OCI-LY3 (cell line): Measurements from ENCODE around the gene OPCML.

Source experiments
- H2AFZ ChIP-seq: fragments of 200-600, 300-600 bp; shearing (Covaris generic); 2 replicates; pipeline ENCODE4 v1.6.0; 2014; ENCODE audit warnings: antibody characterized with exemption, low read depth, low read length
- H3K27ac ChIP-seq: fragments of 200-600, 300-600 bp; sonication (generic); 2 replicates; pipeline ENCODE4 v1.5.1; 2014; ENCODE audit warnings: mild to moderate bottlenecking, low read length, moderate library complexity, mixed read lengths
- H3K27me3 ChIP-seq: fragments of 200-600, 300-600 bp; sonication (generic); 2 replicates; pipeline ENCODE4 v1.6.1; 2014; ENCODE audit warnings: low read depth, low read length, mixed read lengths
- H3K36me3 ChIP-seq: fragments of 200-600, 300-600 bp; sonication (generic); replicated peaks from 2 replicates; pipeline ENCODE3; 2014; ENCODE audit warnings: low read depth, low read length, mixed read lengths
- H3K4me1 ChIP-seq: fragments of 300-600, 200-600 bp; sonication (generic); 2 replicates; pipeline ENCODE4 v1.6.1; 2014; ENCODE audit warnings: low read length, mixed read lengths
- H3K4me2 ChIP-seq: fragments of 200-600, 300-600 bp; sonication (generic); 2 replicates; pipeline ENCODE4 v1.6.1; 2014; ENCODE audit warnings: low read length, mixed read lengths
- H3K4me3 ChIP-seq: fragments of 300-600, 200-600 bp; sonication (generic); 2 replicates; pipeline ENCODE4 v1.5.1; 2014; ENCODE audit warnings: antibody characterized with exemption, mild to moderate bottlenecking, low read length, moderate library complexity
- H3K79me2 ChIP-seq: fragments of 300-600, 200-600 bp; shearing (Covaris generic); 2 replicates; pipeline ENCODE4 v1.6.1; 2014; ENCODE audit warnings: mild to moderate bottlenecking, low read length, mixed read lengths
- H3K9ac ChIP-seq: fragments of 300-600, 200-600 bp; shearing (Covaris generic); 2 replicates; pipeline ENCODE4 v1.6.0; 2014; ENCODE audit warnings: mild to moderate bottlenecking, low read length, moderate library complexity
- H3K9me3 ChIP-seq: fragments of 200-600, 300-600 bp; shearing (Covaris generic); 2 replicates; pipeline ENCODE4 v1.6.1; 2014; ENCODE audit warnings: low read length, mixed read lengths; ENCODE audit not compliant: insufficient read depth
- H4K20me1 ChIP-seq: fragments of 200-600, 300-600 bp; sonication (generic); 2 replicates; pipeline ENCODE4 v1.6.1; 2016; ENCODE audit warnings: low read length, mixed read lengths; ENCODE audit not compliant: insufficient read depth
- EZH2phosphoT487 ChIP-seq: fragments of 200-600 bp; shearing (Covaris generic); IDR thresholded peaks from 2 replicates; pipeline ENCODE4 v1.6.1; 2018; ENCODE audit warnings: antibody characterized with exemption, mixed run types, low read depth
- TF ChIP-seq, protein P1 (sequence below): fragments of 200-600, 300-600 bp; sonication (generic); IDR thresholded peaks from 2 replicates; pipeline ENCODE4 v1.5.1; 2014; ENCODE audit warnings: antibody characterized with exemption, low read length, low read depth

Gene OPCML

DNA sequence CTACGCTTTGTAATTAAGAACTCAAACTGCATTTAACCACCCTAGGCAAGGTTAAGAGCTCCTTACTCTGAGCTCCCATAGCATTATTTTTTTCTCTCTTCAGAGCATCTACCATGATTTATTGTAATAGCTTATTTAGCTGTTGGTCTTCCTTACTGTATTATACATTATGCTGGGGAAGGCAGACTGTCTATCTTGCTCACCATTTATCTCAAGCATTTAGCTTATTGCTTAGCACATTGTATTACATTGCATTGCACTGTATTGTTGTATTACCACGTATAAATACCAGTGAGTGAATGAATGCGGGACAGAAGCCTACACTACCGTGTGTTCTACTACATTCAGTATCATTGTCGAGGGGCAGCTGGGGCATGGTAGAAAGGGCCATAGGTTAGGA is 324.3 kb downstream of the OPCML start:
- no peaks in the 10 kb centered on the region for H3K36me3 ChIP-seq
- H4K20me1 ChIP-seq: no peaks in the 10 kb centered on the region
- no peaks in the 10 kb centered on the region for H3K9me3 ChIP-seq
- H3K9ac ChIP-seq: no peak overlapping the region
- H3K4me2 ChIP-seq: no peak overlapping the region
- no peak overlapping the region for H3K4me3 ChIP-seq
- H3K27me3 ChIP-seq: no peaks in the 10 kb centered on the region
- no peak overlapping the region for H2AFZ ChIP-seq
- TF ChIP-seq, protein P1, sequence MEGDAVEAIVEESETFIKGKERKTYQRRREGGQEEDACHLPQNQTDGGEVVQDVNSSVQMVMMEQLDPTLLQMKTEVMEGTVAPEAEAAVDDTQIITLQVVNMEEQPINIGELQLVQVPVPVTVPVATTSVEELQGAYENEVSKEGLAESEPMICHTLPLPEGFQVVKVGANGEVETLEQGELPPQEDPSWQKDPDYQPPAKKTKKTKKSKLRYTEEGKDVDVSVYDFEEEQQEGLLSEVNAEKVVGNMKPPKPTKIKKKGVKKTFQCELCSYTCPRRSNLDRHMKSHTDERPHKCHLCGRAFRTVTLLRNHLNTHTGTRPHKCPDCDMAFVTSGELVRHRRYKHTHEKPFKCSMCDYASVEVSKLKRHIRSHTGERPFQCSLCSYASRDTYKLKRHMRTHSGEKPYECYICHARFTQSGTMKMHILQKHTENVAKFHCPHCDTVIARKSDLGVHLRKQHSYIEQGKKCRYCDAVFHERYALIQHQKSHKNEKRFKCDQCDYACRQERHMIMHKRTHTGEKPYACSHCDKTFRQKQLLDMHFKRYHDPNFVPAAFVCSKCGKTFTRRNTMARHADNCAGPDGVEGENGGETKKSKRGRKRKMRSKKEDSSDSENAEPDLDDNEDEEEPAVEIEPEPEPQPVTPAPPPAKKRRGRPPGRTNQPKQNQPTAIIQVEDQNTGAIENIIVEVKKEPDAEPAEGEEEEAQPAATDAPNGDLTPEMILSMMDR: no peak
- no peak for TF ChIP-seq EZH2phosphoT487
- no peaks in the 10 kb centered on the region for H3K79me2 ChIP-seq
- H3K4me1 ChIP-seq: no peaks in the 10 kb centered on the region
- no peak overlapping the region for H3K27ac ChIP-seq

DNA sequence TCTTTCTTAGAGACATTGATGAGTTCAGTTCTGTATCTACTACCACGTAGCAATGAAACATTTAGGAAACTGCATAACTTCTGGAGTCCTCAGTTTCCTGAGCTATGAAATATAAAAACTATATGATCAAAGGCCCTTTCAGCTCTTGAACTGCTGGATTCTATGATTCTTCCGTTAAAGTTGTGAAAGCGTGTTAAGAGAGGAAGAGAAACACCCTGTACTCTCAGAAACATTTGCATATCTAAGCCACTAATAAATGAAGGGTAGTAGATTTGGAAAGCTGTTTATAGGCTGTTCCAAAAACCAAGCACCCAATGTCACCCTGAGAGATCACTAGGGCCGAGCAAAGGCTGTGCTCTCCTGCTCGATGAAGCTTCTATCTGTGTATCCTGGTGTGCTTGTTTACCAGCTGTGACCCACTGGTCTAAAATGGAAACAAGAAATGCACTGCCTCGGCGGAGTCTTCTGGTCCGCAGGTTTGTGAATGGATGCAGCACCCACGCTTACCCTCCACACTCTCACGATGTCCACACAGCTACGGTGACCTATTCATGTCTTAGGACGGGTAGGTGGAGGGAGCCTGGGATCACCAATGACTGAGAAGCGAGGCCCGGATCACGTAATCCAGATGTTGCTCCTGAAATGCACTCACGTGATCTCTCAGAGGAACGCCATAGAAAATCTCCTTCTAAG is 325.8 kb downstream of the OPCML start:
- Histone ChIP-seq H2AFZ (no peak overlapping the region), H3K4me1 (no peaks in the 10 kb centered on the region), H3K9ac (no peak overlapping the region), H3K4me3 (no peak overlapping the region), H3K36me3 (no peaks in the 10 kb centered on the region), H3K79me2 (no peaks in the 10 kb centered on the region), H4K20me1 (no peaks in the 10 kb centered on the region), H3K27ac (no peak overlapping the region), H3K4me2 (no peak overlapping the region), H3K9me3 (no peaks in the 10 kb centered on the region), H3K27me3 (no peaks in the 10 kb centered on the region)
- TF ChIP-seq, protein P1: no peak
- no peak for TF ChIP-seq EZH2phosphoT487

DNA sequence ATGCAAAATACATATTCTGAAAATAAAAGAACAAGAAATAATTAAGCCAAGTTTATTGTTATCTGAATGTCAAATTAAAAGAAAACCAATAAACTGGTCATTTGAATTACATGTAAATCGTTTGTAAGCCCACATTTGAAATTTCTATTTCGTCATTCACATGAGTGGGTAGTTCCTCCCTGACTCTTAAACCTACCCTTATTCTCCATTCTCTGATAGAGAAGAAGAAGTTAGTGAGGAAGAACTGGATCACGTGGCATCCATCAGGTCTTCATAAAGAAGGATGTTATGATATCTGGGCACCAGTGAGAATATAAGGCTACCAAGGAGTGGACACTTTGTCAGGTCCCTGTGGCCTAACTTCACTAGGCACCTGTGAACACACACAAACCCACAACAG is 328.1 kb downstream of the OPCML start:
- Histone ChIP-seq H3K4me3 (no peak overlapping the region), H3K36me3 (no peaks in the 10 kb centered on the region), H2AFZ (no peak overlapping the region), H3K4me1 (no peaks in the 10 kb centered on the region), H3K4me2 (no peak overlapping the region), H3K9me3 (no peaks in the 10 kb centered on the region), H3K9ac (no peak overlapping the region), H3K27ac (no peak overlapping the region), H3K27me3 (no peaks in the 10 kb centered on the region), H4K20me1 (no peaks in the 10 kb centered on the region), H3K79me2 (no peaks in the 10 kb centered on the region)
- TF ChIP-seq, protein P1: no peak
- no peak for TF ChIP-seq EZH2phosphoT487

DNA sequence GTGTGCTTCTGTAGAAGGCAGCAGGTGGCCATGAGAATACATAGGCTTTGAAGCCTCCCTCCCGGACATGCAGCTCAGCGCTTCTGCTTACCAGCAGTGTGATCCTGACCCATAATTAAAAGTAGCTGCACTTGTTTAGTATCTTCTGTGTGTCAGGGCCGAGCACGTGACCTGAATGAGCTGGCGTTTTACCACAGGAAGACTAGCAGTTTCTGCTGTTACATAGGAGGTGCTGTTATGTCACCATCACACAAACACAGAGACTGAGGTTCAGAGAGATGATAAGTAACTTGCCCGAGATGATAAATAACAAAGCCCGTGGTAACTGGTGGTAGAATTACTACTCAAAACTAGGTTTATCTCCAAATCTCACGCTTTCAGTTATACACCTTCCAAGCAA is 329.5 kb downstream of the OPCML start:
- Histone ChIP-seq H3K4me2 (no peak overlapping the region), H3K27ac (no peak overlapping the region), H3K79me2 (no peaks in the 10 kb centered on the region), H3K27me3 (no peaks in the 10 kb centered on the region), H4K20me1 (no peaks in the 10 kb centered on the region), H2AFZ (no peak overlapping the region), H3K9me3 (no peaks in the 10 kb centered on the region), H3K36me3 (no peaks in the 10 kb centered on the region), H3K4me1 (no peaks in the 10 kb centered on the region), H3K9ac (no peak overlapping the region), H3K4me3 (no peak overlapping the region)
- TF ChIP-seq EZH2phosphoT487: no peak
- TF ChIP-seq, protein P1: no peak
